GM18526 (cell line): ENCODE measurements around the gene CSRP3.

Experiments used
- POLR2A ChIP-seq: IDR thresholded peaks from 3 replicates; pipeline ENCODE4 v1.6.1; 2011; ENCODE audit not compliant: insufficient read length; ENCODE audit errors: extremely low read depth

CSRP3 gene

DNA sequence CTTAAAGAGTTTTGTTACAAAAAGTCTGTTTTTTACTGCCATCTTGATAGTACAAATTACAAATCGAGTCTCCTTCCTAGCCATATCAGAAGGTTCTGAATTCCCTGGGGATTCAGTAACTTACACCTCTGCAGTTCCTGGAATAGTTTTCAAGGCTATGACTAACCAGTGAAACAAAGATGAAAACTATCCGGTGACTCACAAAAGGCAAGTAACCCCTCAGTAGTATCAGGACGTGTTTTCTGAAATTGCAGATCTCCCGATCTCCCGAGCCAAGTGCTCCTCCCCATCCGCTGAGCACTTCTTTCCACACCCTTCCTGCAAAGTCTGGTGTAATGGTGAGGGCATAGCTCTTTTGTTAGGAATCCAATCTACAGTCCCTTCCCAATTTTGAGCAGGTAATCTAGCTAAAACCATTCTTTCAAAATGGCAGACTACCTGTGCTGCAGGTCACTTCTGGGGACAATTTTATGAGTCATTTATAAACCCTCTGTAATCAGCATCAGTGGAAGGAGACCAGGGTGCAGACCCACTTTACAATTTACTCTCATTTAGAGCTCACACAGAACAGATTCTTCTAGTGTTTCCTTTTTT is 31.2 kb upstream of the CSRP3 start:
- no peak for TF ChIP-seq POLR2A

DNA sequence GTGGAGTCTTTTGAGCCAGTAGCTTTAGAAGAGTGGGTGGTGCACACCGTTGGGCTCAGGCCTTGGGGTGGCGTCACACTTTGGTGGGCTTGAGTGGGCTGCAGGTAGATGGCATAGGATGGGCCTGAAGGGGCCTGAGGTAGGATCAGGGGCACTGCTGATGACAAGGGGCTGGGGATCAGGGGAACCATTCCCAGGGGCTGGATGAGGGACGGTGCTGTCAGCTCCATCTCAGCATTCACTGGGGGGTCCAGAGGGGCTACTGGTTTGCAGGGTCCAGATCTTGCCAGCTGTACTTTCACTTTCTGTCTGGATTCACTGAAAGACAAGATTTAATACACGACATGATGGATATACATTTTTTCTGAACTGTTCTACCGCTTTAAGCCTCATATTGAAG is 27.9 kb upstream of the CSRP3 start:
- no peak for TF ChIP-seq POLR2A

DNA sequence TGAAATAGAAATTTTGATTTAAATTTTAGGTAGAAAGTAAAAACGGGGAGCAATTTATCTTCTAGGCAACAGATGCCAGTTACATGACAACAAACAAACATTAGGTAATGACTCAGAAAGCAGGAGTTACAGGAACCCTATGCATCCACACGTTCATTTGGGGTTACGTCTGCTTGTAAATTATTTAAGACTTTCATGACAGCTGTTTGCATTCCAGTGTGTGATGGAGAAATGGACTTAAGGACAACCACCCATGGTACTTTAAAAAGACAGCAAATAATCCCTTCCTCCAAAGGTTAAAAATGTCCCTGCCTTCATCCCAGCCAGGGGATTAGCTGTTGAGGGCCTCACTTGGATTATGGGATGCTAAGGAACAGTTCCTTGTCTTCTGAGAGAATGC is 27.2 kb upstream of the CSRP3 start:
- no peak for TF ChIP-seq POLR2A

DNA sequence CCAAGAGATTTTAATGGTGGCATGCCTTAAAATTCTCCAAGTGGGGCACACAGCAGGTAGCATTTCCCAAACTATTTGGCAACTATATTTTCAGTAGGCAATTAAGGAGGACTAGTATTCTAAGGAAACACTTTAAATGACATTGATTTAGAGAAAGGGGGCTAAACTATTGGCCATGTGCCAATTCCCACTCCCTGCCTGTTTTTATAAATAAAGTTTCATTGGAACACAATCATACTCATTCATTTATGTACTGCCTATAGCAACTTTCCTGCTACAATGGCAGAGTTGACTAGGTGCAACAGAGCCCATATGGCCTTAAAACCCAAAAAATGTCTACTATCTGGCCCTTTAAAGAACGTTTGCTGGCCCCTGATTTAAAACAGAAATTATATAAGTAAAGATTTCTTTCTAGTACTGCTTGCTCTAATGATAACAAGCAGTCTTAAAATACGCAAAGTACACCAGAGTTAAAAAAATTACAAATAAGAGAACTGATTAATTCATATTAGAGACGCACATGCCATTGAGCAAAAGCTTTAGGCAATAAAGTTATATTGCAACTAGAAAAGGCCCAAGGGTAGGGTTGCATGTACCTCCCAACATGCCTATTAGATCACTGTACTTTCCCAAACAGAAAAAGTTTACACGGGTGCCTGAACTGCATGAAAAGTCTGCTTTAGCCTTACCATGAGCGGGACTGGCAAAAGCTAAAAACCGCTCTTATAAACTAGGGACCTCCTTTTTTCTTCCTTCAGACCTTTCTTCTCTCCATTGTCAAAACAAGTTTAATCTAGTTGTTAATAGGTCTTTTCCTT is 24.8 kb upstream of the CSRP3 start:
- no peak for TF ChIP-seq POLR2A

DNA sequence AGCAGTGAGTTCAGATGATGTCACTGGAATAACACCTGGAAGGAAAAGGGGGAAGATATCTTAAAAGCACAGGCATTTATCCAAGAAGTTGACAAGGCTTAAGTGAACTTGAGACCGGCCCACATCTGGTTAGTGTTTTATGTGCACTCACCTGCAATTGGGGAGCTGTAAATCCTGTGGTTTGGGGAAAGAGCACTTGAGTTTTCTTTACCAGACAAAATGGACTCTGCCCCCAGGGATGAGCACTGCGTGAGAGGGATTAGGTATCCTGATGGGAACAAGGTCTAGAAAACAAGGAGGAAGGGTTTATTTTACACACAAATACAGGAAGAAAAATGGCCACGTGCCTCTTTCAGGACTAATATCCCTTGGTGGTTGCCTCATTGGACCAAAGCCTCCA is 23.8 kb upstream of the CSRP3 start:
- TF ChIP-seq POLR2A: no peak

DNA sequence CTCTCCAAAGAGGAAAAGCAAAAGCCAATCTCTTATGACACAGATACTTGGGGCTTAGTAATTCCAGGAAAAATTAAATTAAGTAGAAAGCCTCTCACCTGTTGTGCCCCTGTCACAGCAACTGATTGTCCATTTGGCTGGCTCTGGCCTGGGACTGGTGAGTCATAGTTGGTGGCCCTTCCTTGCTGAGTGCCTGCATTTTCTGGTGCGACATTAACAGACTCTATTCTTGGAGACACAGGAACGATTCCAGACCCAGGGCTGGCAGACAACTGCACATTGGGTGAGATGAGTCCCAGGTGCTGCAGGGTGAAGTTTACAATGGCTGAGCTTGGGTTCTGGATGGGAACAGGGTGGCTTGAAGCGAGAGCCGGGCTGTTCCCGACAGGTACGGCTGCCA is 23.3 kb upstream of the CSRP3 start:
- TF ChIP-seq POLR2A: no peak

DNA sequence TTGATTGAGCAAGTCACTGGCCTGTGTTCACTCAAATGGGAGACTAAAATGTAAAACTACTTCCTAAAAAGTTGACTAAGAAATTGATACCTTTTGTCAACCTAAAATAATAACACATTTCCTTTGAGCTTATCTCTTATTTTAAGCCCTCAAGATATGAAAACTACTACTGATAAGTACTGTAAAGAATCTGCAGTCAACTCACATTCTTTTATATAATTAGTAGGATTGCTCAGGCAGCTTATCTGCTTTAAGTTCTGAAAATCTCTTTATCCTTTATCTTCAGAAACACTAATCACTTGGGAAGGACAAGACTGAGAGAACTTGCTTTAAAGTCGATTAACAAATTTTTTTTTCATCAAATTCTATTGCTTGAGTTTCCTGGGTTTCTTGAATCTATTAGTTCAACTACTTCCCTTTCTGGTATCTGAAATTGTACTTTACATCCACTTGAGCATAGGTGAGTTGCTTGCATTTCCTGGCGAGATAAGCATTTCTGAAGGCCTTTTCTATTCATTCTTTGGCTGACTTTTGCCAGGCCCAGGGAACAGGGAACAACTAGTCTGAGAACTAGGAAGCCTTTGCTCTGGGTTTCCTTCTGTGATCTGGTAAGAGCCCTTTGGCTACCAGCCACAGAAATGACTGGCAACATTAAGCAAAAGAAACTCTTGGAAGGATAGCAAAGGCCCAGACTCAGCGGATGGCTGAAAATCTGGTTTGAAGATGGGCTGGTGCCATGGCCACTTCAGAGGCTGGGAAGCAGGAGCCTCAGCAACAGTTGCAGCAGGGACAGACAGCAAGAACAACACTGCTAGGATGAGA is 19.3 kb upstream of the CSRP3 start:
- TF ChIP-seq POLR2A: no peak

DNA sequence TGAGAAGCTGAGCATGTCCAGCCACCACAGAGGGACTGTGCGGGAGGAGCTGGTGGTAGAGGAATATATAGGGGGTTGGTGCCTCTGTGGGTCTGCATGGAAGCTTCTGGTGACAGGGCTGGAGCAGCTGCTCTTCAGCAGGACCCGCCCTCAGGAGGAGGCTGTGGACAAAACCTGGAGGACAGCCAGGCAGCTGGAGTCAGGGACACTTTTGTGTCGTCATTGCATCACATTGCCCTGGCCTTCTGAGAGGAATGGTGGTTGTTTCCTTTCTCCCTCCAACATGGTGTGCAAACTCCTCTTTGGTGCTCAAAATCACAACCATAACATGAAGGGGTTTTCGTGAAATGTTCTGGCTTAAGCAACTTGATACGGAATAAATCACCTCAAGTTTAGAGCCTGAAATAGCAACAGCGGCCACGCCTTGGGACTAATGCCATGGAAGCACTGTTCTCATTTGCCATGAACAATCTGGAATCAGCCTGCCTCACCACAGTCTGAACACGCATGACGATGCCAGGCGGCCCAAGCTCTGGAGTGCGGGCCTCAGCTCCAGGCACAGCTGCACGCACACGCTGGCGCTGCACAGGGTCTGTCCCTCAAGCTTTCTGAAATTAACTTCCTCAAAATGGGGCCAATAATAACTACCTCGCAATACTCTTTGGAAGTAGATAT is 17.1 kb upstream of the CSRP3 start:
- no peak for TF ChIP-seq POLR2A

DNA sequence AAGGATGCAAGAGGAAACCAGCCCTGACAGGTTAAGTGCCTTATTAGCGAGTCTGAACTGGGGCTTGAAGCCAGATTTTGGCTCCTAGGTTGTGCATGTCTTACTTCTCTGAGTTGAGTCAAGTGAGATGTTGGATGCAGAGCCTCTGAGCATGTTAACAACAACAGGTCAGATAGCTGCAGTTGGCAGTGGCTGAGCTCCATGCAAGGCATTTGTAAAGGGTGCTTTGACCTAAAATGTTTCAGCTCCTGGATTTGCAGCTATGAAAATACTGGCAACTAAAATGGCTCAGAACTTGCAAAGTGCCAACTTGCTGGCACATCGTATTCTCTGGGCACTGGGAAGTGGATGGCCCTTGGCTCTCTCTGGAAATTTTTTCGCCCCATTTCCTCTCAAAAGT is 16.4 kb upstream of the CSRP3 start:
- TF ChIP-seq POLR2A: no peak

DNA sequence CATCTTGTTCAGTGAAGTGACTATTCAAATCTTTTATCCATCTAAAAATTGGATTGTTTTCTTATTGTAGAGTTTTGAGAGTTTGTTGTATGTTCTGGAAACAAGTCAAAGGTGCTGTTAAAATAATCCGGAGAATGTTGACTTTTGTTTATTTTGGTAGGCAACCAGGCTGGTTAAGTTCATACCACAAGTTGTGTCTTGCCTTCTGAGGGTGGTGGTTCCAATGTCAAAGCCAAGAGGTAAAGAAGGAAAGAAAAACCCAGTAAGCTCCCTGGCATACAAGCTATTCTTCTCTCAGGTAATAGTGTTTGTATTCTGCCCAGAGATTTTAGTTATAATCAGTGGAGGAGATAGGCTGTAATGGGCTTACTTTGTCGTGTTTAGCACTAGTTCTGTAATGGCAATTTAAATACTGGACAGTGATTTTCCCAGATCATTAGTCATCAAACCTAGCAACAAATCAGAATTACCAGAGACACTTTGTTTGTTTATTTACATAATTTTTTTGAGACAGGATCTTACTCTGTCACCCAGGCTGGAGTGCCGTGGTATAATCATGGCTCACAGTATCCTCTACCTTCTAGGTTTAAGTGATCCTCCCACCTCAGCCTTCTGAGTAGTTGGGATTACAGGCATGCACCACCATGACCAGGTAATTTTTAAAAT is 15.1 kb upstream of the CSRP3 start:
- no peak for TF ChIP-seq POLR2A

DNA sequence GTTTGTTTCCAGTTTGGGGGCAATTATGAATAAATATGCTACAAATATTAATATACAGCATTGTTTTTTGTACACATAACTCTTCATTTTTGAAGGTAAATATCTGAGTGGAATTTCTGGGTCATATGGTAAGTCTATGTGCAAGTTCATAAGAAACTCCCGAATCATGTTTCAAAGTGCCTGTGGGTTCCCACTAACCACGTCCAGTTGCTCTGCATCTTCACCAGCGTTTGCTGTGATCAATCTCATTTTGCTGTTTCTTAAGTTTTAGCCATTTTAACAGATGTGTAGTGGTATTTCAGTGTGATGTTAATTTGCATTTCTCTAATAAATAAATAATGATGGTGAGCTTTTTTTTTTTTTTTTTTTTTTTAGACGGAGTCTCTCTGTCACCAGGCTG is 14.2 kb upstream of the CSRP3 start:
- TF ChIP-seq POLR2A: no peak

DNA sequence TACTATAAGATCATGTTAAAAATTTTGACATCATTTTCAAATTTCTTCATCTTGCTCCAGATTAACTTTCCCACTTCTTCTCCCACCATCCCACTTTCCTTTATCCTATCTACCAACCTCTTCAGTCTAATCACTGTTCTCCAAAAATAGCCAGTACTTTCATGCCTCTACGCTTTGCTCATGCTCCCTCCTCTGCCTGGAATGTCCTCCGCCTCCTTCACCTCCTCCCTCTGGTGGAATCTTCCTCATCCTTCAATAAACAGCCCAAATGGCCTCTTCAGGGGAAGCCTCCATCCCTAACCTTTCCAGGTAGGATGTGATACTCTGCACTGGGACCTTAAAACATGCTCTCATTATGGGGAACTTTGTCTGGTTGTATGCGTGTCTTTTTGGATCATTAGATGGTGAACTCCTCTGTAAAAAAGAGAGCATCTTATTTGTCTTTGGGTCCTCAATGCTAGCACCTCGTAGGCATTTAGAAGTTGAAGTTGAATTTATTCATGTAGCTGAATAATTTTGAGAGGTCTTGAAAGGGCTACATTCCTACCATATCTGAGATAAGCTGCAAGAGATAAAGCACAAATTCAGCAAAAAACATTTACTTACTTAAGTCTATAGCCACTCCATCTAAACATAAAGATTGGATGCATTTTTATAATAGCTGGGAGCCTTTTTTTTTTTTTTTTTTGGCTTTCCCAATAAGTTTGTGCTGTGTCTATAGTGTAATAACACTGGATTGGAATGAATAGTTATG is 8.0 kb upstream of the CSRP3 start:
- no peak for TF ChIP-seq POLR2A

DNA sequence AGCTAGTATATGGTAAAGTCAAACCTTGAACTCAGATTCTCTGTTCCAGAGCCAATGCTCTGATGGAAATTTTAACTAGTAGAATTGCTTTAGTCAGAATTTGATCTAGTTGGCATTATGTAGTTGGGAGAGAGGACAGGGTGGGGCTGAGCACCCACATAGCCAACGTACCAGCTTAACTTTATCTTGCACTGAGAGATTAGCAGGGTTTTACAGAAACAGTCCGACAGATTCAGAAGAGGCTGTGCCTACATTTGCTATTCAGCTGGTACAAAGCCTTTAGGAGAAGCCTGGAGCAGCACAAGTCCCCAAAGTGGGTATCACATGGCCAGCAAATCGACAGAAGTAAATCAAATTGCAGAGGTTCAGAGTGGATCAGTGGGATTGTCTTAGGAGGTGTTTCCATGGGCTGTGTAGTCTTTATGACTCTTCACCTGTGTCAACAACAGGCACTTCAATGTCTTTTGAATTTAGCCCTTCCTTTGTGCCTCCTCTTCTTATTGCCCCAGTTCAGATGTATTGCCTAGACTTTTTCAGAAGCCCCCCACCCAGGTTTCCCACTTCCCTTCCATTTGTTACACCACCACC is 7.3 kb upstream of the CSRP3 start:
- TF ChIP-seq POLR2A: no peak

DNA sequence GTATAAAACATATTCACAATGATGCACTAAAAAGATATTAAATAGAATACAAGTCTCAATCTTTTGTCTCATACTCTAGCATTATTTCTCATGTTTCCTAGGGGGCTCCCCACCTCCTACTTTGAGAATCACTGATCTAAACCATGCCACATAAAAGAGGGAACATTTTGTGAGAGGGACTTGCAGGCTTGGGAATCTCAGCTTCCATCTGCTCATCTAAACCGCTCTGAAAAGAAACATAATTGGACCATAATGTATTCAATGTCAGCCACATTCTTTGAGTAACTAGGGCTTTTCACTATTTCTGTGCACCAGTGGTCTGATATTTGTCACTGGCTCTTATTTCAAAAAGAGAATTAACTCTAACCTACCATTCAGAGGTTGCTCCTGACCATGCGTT is 6.4 kb upstream of the CSRP3 start:
- TF ChIP-seq POLR2A: no peak
